ENCODE measurements around the gene IFNA5. TPM values are rescaled to one million over a fixed set of nuclear protein-coding genes. Genes with fewer than 3 reads are reported as not detected.

IFNA5 gene
- total RNA-seq, 4 donors from 2014 or later = 0.51 TPM; not detected in 3

DNA sequence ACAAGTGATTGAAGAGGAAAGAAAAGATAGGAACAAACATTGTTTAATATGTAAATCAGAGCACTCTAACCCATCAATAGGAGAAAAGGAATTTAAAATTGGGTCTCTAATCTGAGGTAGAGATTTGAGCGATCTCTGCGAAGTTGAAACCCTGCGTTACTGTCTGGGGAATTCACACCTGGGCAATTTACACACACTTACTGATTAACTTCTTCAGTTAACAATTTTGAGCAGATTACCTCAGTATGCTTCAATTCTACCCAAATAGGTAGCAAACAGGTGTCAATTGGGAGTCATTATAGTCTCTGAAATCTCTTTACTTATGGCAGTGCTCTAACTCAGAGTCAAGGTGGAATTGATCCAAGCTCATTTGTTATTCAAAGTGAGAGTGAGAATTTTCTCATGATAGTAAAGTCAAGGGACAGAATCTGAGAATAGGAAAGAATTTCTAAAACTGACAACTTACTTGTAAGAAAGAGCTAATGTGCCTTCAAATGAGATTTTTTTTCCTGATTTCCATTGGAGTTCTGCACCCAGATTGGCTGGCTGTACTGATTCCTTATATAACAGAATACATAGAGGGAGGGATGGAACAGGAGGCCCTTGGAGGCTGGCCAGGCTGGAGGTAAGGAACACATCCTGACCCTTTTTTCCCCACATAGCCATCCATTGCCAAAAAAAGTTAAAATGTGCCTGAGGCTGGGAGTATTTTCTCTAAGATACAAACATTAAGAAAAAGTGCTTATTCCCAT lies 38.2 kb downstream of the IFNA5 start:
- TF ChIP-seq CTCF (IDR thresholded peaks at IDR 0.05; ENCODE audit: low read depth) = no peak

DNA sequence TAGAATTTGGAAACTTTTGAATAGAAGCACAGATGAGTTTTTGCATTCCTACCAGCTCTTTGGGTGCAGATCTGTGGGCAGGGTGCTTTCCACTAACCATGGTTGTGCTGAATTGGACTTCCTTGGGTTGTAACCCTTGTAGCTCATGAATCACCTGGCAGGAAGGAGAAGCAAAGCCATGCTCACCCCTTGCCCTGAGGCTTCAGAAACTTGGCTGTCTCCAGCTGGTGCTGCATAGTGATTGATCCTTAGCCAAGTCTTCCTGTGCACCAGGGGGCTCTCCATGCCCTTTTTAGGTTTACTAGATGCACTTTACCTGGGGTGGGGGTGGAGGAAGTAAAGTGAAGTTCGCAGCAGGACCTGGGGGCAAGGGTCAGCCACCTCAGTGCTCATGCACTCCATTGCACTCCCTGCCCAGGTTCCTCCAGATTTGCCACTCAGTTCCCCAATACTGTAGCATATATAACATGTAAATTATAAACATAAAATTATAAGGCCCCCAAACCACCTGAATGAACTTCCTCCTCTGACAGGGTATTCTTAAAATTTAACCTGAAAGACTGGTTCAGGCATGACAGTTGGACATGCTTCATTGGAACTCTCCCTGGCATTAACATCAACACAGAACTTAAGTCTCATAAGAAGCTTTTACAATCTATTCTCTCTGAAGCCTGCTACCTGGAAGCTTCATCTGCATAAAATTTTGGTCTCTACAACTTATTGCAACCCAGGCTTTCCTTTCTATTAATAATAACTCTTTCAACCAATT lies 39.5 kb downstream of the IFNA5 start:
- TF ChIP-seq CTCF (IDR thresholded peaks at IDR 0.05; ENCODE audit: low read depth) = no peak

DNA sequence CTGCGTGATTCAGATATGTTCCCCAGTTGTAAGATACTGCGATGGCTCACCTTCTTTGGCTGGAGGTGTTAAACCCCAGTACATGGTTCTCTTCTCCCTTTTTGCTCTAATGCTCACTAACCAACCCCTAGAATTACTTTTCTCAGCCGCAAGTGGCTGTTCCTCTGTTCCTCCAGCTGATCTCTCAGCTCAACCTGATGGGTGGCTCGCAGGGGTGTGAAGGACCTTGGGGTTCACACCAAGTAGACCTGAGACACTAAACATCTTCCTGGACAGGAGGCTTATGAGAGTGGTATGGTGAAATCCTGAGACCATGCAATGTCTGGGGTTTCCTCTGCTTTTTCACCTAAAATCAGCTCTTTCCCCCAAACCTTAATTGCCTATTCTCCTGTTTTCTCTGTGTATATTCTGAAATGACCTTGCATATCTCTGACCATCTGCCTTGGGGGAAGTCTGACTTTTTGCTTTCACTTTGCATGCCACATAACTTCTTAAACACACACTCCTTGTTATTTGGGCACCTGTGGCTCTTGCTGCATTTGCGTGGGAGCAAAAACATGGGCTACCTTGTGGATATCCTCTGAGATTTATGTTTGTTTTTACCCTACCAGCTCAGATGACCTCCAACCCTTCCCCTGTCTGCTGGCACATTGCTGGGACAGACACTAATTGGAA lies 49.4 kb downstream of the IFNA5 start:
- TF ChIP-seq CTCF (IDR thresholded peaks at IDR 0.05; ENCODE audit: low read depth) = no peak

Other genes starting within 250 kb of the IFNA5 start
- gene IFNB1, start 227.4 kb downstream of the IFNA5 start, total RNA-seq = not detected
- gene IFNW1, start 163.5 kb downstream of the IFNA5 start, total RNA-seq = not detected
- not detected for gene IFNA21, start 138.7 kb downstream of the IFNA5 start, total RNA-seq
- gene IFNA4, start 117.7 kb downstream of the IFNA5 start, total RNA-seq = not detected
- gene IFNA7, start 103.1 kb downstream of the IFNA5 start, total RNA-seq = not detected
- not detected for gene IFNA10, start 98.2 kb downstream of the IFNA5 start, total RNA-seq
- gene IFNA16, start 88.0 kb downstream of the IFNA5 start, total RNA-seq = not detected
- gene IFNA17, start 77.1 kb downstream of the IFNA5 start, total RNA-seq = not detected
- not detected for gene IFNA14, start 65.3 kb downstream of the IFNA5 start, total RNA-seq
- 10 to 100 TPM; 18.6 to 28.4 (median 26.5) TPM for gene KLHL9, start 30.1 kb upstream of the IFNA5 start, total RNA-seq
- not detected for gene IFNA6, start 45.6 kb upstream of the IFNA5 start, total RNA-seq
- not detected for gene IFNA13, start 62.7 kb upstream of the IFNA5 start, total RNA-seq
- not detected for gene IFNA2, start 80.1 kb upstream of the IFNA5 start, total RNA-seq
- gene IFNA8, start 103.8 kb upstream of the IFNA5 start, total RNA-seq = not detected
- not detected for gene IFNA1, start 135.1 kb upstream of the IFNA5 start, total RNA-seq
- gene IFNE, start 177.0 kb upstream of the IFNA5 start, total RNA-seq = not detected

All from subcutaneous adipose tissue (tissue), 4 donors.